Stimulated activated CD8-positive, alpha-beta memory T cell treated with anti-CD3 and anti-CD28 coated beads, Interleukin-15, amount 100 ng/mL, for 48 hours (primary cell): ENCODE results near the gene CDC20B.
"Not testable (repeated sequence)": the region's sequence is repeated elsewhere in the genome, so short reads cannot be mapped to it uniquely, and the experiment has no call there.

Experiments
- DNase-seq, 2 donors: peaks; one replicate each; pipeline ENCODE4 v3.0.0-alpha.2; 2020; ENCODE audit warnings: low read depth in 2 of 2

CDC20B gene

DNA sequence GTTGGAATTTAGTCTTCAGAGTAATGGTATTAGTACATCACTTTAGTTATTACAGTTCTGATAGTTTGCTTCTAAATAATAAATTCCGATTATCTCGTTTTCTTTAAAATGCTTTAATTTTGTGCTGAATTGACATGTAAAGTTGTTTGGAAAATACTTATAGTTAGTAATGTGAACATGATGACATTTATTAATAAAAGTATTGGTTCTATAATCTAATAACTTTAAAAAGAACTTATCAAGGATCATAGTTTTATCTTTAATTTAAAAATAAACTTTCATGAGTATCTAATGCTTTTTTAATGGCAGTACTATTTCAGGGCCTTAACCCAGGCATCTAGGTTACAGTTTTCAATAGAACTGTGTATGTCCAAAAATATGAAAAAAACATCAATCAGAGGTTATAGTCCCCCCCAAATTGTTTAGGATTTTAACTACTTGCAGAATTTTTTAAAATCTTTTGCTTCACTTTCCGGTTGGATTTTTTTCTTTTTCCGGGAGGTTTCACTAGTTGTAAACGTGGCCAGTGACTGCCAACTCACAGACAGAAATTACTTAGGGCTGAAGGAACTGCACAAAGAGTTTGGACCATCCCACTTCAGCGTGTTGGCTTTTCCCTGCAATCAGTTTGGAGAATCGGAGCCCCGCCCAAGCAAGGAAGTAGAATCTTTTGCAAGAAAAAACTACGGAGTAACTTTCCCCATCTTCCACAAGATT lies 12.3 kb downstream of the CDC20B start:
- DNase-seq = no peak

DNA sequence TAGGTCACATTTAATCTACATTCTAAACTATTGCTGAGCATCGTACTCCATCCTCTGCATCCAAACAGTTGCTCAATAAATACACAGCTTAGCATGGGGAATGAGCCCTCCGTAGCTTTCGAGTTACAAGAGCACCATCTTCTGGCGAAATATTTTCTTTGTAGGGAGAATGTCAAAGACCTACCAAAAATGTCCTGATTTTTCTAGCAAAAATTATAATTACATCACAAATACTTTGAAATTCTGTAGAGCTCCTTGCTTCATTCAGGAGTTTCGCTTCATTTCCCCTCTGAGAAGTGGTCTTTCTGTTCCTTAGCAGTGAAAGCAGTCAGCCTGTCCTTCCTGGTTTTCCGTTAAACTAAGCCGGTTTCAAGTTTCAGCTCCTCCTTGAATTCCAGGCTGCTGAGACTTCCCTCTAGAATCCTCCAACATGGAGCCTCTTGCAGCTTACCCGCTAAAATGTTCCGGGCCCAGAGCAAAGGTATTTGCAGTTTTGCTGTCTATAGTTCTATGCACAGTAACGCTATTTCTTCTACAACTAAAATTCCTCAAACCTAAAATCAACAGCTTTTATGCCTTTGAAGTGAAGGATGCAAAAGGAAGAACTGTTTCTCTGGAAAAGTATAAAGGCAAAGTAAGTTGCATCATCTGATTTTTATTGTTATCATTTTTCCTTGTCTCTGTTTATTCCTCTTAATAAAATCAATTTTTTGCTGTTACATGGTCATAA lies 13.0 kb downstream of the CDC20B start, which contains the start of gene GPX8:
GPX8 (plus strand) TSS at position 409 of the 730 bp plus-strand sequence; CDS start at position 431, 22 bp downstream.
- no peak for DNase-seq

DNA sequence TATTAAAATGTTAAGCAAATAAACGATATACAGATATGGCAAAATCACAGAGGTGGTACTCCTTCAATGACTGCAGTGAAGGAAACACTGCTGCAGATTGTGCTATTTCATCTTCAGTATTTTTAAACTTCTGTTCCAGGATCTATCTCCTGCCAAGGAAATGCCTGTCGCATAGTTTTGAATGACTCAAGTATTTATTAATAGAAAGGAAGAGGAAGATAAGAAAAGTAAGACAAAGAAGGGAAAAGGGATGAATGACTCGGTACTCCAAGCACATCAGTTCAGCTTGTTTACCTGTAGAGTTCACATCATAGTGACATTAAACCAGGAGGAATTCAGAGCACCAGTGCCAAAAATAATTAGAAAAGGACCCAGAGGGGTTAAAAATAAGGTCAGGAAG lies 18.1 kb downstream of the CDC20B start:
- no peak for DNase-seq

DNA sequence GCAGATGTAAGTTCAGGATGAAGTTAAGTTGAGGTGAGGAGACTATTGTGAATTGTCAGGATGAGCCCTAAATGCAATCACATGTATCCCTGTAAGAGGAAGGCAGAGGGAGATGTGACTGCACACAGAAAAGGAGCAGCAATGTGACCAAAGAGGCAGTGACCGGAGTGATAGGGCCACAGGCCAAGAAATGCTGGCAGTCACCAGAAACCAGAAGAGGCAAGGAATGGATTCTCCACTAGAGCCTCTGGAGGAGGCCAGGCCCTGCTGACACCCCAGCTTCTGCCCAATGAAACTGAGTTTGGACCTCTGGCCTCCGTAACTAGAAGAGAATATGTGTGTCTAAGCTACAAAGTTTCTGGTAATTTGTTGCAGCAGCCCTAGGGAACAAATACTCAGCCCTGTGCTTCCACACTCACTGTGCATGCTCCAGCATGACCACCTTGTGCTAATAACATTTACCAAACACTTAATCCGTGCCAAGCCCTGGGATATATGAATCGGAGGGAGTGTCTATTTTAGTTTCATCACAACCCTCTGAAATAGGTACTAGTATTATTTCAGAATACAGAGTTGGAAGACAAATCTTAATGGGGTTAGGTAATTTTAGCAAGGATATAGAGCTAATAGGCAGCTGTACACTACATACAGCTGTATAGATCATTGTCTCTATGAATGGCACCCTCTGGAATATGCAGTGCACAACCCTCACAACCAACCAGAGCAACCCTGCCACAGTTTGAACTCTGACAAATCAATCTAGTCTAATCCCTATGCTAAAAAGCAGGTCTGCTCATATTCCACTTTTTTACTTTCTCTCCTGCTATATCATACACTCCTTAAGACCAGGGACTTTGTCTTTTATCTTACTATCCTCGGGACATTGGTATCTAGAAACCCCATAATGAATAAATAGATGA lies 20.8 kb downstream of the CDC20B start:
- DNase-seq = no peak

DNA sequence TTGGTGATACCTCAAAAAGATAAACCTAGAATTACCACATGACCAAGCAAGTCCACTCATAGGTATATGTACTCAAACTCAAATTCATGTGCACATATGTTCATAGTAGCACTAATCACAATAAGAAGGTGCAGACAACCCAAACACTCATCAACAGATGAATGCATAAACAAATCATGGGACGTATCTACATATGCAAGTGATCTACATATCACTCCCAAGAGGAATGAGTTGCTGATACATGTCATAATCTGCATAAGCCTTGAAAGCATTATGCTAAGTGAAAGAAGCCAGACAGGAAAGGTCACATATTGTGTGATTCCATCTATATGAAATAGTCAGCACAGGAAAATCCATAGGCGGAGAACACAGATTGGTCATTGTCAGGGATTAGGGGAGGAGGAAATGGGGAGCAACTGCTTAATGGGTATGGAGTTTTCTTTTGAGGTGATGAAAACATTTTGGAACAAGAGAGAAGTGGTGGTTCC lies 23.6 kb downstream of the CDC20B start:
- no peak for DNase-seq

DNA sequence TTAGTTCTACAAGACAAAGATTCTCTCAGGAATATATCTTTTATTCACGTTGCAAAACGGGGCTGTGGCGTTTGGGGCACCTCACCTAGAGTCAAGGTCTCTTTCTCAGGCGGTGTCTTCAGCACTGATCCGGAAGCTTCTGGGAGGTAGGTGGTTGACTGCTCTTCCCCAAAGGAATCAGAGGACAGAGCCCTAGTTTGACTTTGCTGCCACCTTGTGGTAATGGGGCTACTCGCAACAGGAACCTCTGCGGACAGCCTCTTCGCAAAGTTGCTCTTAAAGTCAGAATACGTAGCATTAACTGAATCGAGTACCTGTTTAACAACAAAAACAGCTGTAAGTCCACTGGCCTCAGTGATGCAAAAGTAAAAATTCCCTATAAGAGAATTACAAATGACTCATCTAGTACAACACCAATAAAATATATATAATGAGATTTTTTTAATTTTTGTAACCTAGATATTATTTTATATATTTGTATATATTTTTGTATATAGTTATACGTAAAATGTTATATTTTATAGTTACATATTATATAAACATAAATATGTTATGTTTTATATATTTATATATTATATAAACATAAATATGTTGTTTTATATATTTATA lies 26.3 kb downstream of the CDC20B start:
- DNase-seq = peak; percentile 65 to 69

DNA sequence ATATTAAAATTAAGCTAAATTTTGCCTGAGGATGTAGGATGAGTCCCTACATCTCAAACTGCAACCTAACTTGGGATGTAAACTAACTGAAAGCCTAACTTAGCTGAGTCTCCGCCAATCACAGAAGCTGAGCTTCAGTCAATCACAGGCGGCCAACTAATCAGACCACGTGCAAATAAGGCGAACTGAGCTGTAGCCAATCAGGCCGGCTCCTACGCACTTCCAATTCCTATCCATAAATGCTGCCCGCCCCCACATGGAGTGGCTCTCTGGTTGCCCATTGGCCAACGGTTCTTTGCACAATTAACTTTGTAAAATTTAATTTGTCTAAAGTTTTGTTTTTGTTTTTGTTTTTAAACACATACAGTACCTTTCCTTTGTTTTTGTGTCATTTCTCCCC lies 26.9 kb downstream of the CDC20B start:
- DNase-seq = no peak

DNA sequence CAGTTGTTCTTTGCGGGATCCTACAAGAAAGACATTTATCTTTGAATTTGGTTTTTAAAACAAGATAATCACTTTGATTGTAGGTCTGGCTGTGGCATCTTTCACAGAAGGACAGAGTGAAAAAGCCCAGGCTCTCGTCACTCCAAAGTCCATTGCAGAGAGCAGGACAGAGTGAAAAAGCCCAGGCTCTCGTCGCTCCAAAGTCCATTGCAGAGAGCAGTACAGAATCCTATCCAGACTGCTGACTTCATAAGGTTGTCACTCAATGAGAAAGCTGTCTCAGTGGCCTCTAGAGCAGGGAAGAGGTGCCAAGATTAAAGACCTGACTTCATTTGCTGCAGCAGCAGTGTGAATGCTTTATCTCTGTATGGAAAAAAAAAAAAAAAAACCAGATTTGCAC lies 29.4 kb downstream of the CDC20B start:
- DNase-seq = no peak

DNA sequence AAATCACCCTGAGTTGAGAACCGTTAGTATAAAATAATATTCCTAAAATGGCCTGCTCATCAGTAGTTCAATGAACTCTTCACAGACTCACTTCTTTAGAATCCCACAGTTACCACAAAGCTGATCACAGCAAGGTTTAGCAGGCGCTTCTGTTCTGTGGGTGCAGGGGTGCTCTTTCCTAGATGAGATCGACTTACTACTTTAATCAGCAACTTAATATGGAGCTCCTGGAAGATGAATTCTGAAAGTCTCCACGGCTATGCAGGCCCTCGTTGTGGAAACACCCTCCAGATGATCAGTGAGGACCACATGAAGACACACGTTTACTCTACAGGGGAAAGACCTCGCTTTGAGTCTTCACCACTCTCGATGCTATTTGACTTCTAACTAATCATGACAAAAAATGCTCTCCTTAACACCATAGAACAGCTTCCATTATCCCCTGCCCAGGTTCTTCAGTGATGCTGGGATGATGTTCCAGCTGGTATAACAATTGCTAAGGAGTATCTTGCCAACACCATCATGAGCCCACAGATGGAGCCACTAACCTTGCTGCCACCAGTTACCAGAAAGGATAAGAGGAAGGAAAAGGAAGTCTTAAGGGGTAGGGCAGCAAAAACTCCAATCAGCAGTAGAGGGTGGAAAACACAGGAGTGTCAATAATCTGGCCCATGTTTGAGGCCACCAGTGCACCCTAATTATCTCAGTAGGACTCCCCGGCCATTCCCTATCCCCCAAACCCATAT lies 30.9 kb downstream of the CDC20B start:
- DNase-seq = peak in 1 of 2 donors; percentile 9

DNA sequence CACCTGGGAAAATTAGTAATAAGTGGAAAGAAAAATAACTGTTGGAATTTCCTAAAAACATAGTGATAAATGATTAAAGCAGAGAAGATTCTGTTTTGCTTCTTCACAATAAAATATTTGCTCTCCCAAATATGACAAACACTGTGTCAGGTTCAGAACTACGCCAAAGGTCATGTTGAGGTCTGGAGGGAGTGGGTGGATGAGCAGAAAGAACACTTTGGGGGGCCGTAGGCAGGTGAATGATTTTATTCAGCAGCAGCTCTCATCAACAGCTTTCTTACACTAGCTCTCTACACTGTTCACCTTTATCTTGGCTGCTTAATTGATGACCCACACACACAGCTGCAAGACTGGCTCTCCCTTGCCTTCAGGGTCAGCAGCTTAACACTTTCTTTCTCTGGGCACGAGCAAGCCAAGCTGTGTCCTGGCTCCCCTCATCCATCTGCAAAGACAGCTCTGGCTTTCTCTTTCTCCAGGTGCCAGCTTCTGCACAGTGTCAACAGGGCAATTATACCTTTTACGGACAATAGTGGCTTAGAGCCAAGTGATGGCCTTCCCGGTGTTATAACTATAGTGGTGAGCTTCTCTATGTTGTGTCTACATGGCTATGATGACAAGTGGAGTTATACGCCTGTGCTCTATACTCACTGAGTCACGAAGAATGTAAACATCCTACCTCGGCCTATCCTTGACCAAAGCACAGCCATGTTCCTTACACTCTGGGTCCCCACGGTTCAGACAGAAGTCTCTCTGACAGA lies 31.9 kb downstream of the CDC20B start:
- peak in 1 of 2 donors; percentile 15 for DNase-seq

DNA sequence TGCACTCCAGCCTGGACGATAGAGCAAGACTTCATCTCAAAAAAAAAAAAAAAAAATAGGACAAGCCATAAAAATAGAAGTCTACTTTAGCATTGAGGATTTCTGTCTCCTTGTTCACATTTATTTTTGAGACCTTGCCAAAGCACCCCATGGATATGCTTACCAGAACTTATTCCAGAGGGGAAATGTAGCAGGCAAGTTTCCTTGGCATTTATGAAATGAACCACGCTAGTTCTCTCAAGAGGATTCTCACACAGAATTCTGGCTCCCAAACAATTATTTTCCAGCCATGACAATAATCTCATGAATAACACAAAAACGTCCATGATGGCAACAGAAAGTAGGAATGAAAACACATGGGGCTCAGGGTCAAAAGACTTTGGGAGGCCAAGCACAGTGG lies 36.5 kb downstream of the CDC20B start:
- no peak for DNase-seq

DNA sequence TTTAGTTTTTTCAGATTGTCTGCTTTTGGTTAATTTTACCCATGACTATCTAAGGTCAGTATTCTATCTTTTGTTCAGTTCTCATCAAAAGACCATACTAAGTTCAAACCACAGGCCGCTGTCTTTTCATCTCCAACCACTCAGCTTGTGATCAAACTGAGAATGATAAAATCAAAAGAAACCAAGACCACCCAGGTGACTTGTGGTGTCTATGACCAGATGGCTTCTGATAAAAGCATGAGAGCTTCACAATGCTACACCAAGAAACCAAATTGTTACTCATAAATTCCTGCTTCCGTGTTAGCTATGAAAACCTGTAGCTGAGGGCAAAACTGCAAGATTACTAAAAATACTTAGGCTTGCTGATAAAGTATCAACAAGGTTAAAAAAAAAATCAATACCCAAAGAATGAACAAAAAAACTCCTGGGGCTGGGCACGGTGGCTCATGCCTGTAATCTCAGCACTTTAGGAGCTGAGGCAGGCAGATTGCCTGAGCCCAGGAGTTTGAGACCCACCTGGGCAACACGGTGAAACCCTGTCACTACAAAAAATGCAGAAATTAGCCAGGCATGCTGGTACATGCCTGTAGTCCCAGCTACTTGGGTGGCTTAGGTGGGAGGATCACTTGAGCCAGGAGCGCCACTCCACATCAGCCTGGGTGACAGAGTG lies 38.8 kb downstream of the CDC20B start:
- DNase-seq = peak in 1 of 2 donors; percentile 32

DNA sequence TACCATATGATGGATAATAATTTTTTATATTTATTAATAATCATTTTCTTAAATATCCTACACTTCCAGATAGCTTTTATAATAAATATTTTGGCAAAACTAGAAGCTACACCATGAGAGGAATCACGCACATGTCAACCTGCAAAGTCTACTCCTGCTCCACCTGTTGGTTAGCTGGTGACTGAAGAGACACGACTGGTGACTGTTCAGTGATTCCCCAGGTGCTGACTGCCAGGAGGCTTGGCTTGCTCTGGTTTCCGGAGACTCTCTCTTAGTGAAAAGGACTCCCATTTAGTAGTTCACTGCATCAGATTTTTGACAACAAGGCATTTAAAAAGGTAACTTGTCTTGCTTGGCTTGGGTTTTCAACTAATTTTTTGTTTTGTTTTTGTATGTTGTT lies 49.6 kb downstream of the CDC20B start:
- DNase-seq = no peak

DNA sequence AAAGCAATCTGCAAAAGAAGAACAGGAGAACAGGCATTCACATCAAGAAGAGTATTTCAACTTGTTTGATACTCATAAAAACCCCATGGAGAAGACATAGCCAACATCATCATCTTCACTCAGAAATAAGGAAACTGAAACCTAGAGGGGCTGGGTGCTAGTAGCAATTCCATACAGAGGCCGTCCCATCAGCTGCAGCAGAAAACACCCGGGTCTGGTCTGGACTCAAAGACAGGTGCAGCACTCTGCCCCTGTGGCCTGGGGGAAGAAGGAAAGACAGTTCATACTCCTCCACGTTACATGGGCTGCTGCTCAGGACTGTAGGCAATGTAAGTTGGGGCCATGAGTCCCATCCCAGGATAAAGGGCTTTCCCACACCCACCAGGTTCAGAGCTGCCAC lies 58.9 kb downstream of the CDC20B start:
- DNase-seq = no peak

DNA sequence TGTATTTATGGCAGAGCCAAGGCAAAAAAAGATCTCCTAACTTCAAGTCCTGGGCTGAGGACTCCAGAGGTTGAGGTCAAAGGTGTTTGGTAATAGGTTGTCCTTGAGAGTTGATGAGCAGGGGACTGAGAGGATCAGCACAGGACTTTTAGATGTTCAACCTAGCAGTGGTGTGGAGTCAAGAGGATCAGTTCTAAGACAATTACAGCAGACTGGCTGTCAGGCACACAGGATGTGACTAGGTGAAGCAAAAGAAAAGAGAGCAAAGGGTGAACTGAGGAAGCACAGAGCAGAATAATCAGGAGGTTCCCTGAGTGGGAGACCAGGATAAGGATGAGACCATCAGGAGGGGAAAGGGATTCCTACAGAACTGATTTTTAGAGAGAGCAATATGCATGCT lies 59.6 kb downstream of the CDC20B start:
- no peak for DNase-seq

DNA sequence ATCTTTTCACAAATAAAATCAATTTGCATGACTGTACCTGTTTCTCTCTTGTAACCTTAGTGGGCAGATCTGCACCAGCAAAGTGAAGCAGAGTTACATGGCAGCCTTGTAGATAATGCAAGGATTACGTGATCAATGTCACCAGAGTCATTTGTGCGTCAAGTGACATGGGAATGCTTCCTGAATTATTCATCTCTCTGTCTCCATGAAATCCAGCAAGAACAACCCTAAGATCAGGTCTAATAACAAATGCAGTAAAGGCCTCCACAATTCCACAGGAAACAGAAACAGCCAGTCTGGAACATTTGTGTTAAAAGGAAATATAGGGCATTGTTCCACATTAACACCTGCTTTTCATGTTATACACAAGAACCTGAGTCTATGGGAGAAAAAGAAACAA lies 62.8 kb downstream of the CDC20B start:
- no peak for DNase-seq

DNA sequence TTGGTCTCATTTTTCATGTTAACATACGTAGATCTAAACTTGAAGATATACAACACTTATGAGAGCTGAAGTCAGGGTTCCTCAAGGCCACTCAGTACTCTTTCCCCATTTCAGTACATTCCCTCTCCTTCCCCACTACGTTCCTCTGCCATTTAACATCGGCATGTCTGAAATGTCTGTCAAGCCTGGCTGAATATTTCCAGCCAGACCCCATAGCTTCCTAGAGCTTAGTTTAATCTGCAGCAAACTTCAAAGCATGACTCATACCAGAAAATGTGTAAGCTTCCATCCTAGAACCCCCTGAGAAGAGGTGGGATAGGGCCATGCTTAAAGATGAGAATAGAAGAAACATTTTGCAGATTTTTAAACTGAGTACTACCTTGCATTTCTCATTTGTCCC lies 64.3 kb downstream of the CDC20B start:
- DNase-seq = no peak

DNA sequence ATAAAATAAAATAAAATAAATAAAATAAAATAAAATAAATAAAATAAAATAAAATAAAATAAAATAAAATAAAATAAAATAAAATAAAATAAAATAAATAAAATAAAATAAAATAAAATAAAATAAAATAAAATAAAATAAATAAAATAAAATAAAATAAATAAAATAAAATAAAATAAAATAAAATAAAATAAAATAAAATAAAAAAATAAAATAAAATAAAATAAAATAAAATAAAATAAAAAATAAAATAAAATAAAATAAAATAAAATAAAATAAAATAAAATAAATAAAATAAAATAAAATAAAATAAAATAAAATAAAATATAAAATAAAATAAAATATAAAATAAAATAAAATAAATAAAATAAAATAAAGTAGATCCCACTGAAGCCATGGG lies 67.0 kb downstream of the CDC20B start:
- DNase-seq = not testable (repeated sequence)

DNA sequence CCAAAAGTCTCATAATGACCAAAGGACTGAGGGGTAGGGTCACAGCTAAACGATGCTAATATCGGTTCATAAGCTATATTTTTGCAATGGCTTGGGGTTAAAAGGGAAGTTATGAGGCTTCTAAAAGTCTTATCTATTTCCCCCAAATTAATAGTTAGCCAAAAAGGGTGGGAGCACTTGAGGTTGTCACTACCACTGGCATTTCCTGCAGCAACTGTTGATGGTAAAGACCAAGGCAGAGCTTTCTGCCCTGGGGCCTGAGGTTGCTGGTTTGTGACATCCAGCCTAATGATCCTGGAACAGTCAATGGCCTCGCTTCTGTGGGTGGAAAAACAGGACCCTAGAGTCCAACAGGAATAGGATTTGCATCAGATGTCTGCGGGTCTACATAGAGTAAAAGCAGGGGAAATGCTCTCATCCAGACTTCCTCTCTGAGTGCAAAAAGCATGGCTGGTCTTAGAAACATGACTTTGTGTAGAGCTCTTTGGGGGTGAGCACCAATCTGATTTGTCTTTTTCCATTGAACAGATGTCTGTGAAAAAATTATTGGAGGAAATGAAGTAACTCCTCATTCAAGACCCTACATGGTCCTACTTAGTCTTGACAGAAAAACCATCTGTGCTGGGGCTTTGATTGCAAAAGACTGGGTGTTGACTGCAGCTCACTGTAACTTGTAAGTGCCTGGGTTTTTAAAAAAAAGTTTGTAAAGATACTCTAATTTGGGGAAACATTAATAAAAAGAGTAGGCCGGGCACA lies 67.9 kb downstream of the CDC20B start:
- no peak for DNase-seq
